ENCODE results near the gene CACNA1A.
"Not testable (repeated sequence)": the region's sequence is repeated elsewhere in the genome, so short reads cannot be mapped to it uniquely, and the experiment has no call there.

The CACNA1A gene

GRCh38 chr19:13506471-13506820, at the start of gene CACNA1A:
CACNA1A (minus strand) TSS chr19:13506479; CDS start chr19:13506224, 255 bp downstream.
- no peak for DNase-seq (ENCODE audit: low spot score)

- no peak for DNase-seq (ENCODE audit: low spot score)
Observed at GRCh38 chr19:13554506-13555240, 48.4 kb upstream of the CACNA1A start.

GRCh38 chr19:13553880-13554400, 47.7 kb upstream of the CACNA1A start:
- DNase-seq (ENCODE audit: low spot score) = no peak

DNA sequence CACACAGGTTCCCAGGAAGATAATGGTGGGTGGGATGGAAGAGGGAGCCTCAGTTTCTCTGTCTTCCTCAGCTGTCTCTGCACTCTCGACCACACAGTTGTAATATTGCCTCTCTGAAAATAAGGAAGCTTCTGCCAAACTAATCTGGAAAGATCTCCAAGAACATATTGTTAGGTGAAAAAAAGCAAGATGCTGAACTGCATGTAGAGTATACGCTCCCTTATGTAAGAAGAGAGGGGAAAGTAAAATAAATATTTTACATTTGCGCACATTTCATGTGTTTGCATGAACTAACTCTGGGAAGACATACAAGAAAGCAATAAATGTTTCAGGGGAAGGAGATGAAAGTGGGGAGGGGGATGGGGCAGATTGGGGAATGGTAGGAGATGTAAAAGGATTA, 41.9 kb upstream of the CACNA1A start:
- DNase-seq (ENCODE audit: low spot score) = no peak

GRCh38 chr19:13547102-13547501, 40.8 kb upstream of the CACNA1A start:
- no peak for DNase-seq (ENCODE audit: low spot score)

- no peak for DNase-seq (ENCODE audit: low spot score)
Observed at GRCh38 chr19:13544423-13544822, 38.1 kb upstream of the CACNA1A start.

DNA sequence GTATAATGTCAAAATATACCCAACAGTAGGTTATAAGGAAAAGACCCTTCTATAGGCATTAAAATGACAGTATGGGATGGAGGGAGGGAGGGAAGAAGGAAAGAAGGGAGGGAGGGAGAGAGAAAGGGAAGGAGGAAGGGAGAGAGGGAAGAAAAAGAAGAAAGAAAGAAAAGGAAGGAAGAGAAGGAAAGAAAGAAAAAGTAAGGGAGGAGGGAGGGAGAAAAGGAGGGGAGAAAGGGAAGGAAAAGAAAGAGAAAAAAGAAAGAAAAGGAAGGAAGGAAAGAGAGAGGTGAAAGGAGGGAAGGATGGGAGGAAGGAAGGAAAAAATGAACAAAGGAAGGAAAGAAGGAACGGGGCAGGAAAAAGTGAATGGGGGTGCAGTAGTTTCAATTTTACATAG, 35.3 kb upstream of the CACNA1A start:
- no peak for DNase-seq (ENCODE audit: low spot score)

GRCh38 chr19:13539332-13539731, 33.1 kb upstream of the CACNA1A start:
- no peak for DNase-seq (ENCODE audit: low spot score)

- DNase-seq (ENCODE audit: low spot score) = no peak
Observed at GRCh38 chr19:13538601-13539253, 32.4 kb upstream of the CACNA1A start.

- no peak for DNase-seq (ENCODE audit: low spot score)
Observed at GRCh38 chr19:13537454-13537853, 31.2 kb upstream of the CACNA1A start.

DNA sequence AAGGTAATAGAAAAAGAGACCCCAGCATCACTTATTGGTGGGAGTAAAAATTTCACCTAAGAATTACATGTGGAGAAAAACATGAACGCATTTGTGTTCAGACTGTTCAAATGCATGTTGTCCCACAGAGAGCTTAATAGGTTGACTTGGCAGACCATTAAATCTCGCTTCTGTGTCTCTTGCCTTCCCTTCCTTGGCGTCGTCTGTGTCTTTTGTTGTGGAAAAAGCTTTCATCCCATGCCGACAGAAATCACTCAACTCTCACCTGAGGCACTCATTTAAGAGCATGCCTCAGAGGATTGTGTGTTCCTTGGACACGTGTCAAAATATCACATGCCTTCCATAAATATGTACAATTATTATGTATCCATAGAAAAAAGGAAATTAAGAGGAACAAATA, 24.4 kb upstream of the CACNA1A start:
- DNase-seq (ENCODE audit: low spot score) = no peak

GRCh38 chr19:13529721-13530120, 23.4 kb upstream of the CACNA1A start:
- not testable (repeated sequence) for DNase-seq (ENCODE audit: low spot score)

GRCh38 chr19:13526552-13526951, 20.3 kb upstream of the CACNA1A start:
- peak; percentile 17 for DNase-seq (ENCODE audit: low spot score)

DNA sequence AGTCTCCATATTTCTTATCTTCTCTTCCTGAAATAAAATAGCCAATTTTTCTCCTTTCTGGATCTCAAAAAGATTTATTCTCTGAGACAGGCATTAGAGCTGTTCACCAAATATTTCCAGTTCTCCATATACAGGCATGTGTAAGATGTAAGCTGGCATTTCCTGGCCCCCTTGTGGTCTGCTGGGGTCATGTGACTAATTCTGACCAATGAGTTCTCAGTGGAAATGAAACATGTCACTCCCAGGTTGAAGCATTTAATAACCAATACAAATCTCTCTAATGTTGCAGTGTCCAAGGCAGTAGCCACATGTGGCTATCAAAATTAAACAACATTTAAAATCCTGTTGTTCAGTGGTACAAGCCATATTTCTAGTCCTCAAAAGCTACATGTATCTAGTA, 14.8 kb upstream of the CACNA1A start:
- no peak for DNase-seq (ENCODE audit: low spot score)

DNA sequence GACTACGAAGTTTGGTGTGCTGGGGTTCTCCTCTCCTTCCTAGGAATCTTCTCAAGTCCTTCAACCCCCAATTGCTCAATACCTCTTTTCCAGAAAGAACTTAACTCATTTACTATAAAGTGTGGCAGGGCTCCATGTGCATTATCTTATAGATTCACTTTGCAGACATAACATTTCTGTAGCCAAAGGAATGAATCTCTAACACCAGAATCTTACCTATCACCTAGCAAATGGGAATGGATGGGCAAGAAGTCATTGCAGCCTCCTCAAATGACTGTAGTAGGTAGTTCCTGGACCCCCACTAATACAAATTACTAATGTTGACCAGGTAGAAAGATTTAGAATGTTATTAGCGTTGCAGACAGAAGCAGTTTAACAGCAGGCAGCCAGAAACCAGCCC, 5.7 kb upstream of the CACNA1A start:
- DNase-seq (ENCODE audit: low spot score) = no peak

DNA sequence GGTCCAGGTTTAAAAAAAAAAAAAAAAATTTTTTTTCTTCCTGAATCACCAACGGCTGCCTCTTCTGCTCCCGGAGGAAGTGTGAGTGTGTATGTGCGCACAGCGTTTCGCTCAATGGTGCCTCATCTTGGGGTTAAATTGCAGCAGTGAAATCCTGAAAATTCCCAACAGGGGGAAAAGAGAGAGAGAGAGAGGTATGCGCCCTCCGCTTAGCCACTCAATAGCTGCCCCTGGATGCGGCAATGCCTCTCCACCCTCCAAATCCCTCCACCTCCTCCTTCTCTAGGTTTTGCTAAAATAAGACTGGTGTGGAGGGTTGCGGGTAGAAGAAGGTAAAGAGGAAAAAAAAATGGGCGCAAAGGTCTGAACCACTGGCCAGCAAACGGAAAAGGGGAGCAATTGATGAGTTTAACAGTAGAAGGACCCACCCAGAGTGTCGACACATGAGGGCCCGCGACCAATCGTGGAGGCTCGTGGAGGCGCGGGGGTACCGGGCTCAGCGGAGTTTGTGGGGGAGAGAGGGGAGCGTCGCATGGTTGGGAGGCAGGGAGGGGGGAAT, 853 bp upstream of the CACNA1A start:
- no peak for DNase-seq (ENCODE audit: low spot score)

DNA sequence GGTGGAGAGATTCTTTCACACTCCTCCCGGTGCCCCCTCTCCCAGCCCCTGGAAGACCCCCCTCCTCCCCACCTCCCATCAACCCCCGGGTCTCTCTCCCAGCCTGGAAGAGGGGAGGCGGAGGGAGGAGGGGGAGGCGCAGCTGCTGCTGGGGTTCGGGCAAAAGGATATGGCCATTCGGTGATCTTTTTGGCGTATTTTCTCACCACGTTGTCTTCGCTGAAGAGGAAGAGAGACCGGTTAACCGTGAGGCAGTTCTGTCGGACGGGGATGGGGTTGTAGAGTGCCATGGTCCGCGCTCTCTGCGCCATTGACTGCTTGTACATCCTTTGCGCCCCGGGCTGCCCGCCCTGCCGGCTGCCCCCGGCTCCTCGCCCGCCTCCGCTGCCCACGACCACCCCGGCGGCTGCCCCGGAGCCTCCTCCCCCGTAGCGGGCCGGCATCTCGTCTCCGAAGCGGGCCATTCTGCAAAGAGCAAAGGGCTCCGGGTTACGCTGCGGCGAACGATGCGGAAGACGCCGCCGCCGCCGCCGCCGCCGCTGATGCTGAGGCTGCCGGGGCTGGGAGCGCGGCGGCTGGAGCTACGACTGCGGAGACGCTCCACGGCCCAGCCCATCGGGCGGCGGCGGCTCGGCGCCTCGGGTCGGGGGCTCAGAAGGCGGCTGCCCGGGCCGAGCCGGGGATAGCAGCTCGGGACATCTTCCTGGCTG, 363 bp downstream of the CACNA1A start:
- no peak for DNase-seq (ENCODE audit: low spot score)

DNA sequence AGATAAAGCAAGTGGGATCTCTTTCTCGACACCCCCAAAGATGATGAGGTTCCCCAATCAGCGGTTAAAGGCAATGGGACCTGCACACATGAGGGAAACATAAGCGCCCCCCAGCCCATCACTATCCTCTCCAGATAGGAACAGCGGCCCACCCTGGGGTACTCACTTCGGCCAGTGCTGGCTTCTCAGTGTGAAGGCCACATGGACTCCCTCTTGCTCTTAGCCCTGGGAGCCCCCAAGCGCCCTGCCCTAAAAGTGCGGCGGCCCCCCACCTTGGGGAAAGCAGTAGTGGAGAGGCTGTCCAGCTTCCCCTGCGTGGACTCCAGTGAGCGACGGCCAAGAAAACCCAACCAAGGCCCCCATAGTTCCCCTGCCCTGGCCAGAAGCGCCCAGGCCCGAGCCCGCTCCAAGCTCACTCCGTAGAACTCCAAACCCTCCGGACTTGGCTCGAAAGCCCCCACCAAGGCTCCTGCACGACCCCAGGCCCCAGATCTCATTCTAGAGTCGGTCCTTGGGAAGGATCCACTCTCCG, 1.0 kb downstream of the CACNA1A start:
- DNase-seq (ENCODE audit: low spot score) = no peak

- no peak for DNase-seq (ENCODE audit: low spot score)
Observed at GRCh38 chr19:13503570-13504235, 2.6 kb downstream of the CACNA1A start.

DNA sequence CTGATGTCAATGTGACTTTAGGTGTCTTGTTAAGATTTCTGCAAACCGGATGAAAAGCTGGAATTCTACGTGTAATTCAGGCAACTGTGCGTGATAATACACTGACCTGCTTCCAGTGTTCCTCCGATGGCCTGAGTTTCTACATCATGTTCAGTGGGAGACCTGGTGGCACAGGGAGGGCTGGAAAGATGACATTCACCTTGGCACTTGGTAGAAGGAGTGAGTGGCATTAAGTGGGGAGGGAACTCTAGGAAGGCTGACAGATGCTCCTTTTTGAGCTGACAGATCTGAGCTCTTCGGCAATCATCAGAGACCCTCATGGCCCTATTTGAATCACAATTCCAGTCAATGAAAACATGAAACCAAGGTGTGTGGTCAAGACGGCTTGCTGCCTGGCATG, 4.0 kb downstream of the CACNA1A start:
- no peak for DNase-seq (ENCODE audit: low spot score)

- DNase-seq (ENCODE audit: low spot score) = no peak
Observed at GRCh38 chr19:13499692-13500091, 6.6 kb downstream of the CACNA1A start.

All from COLO829 (cell line).